NCI-H526 (cell line): ENCODE data around the gene DPYD.

Source experiments
- DNase-seq, 2 experiments: peaks; one replicate each; lab custom pipeline; 2025; lab: John Stamatoyannopoulos, UW

The DPYD gene

GRCh38 chr1:97034651-97035050, 886.2 kb downstream of the DPYD start:
- no peak for DNase-seq

- DNase-seq, result no peak
These were observed 886.9 kb downstream of the DPYD start for GRCh38 chr1:97033949-97034348.
